GM18519 (cell line): ENCODE results near the gene TRAP1.
A peak's percentile ranks its signal among the peaks of the same experiment; 100 is the strongest.

Source experiments
- ATAC-seq: cut with Tn5 transposase; IDR thresholded peaks from one replicate; pipeline ENCODE4 v1.9.1; 2021; ENCODE audit warnings: mild to moderate bottlenecking, moderate library complexity; ENCODE audit not compliant: unreplicated experiment, low FRiP score

Gene TRAP1

DNA sequence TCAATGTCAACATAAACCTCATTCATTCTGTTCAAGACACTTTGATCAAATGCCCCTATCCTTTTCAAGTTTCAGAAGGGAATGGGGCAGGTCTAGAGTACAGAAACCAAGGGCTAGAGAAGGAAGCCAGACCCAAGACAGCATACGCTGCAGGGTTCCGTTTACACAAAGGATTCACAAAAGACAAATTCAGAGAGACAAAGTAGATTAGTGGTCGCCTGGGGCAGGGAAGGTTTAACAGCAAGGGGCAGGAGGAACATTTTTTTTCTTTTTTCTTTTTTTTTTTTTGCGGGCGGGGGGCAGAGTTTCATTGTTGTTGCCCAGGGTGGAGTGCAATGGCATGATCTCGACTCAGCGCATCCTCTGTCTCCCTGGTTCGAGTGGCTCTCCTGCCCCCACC lies 19.9 kb upstream of the TRAP1 start:
- ATAC-seq = no peak

DNA sequence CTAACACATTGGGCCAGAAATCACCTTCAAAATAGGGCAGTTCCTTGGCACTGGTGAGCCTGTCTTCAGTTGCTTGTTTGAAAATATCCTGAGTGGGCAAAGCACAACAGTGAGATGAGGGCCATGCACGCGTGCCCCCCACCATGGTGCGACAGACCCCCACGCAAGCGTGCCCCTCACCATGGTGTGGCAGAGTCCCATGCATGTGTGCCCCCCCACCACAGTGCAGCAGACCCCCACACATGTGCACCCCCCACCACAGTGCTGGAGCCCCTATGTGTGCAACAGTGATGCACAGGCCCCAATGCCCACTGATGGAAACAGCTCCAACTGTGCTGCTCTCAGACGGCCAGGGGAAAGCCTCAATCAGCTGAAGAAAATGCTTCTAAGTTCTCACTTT lies 18.8 kb upstream of the TRAP1 start:
- ATAC-seq = no peak

DNA sequence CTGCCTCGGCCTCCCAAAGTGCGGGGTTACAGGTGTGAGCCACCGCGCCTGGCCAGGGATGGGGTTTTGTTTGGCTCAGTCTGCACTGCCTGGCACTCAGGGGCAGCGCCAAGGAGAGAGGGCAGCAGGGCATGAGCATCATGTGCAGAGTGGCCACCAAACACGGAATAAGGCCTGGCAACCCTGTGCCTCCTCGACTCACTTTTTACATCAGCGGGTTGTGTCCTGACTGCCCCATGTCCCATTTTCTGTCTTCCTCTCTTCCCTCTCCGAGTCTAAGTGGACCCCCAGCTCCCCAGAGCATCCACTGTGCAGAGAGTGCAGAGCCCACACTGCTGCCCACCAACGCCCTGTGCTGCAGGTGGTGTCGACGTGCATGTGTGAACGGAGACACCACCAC lies 18.2 kb upstream of the TRAP1 start:
- ATAC-seq = no peak

DNA sequence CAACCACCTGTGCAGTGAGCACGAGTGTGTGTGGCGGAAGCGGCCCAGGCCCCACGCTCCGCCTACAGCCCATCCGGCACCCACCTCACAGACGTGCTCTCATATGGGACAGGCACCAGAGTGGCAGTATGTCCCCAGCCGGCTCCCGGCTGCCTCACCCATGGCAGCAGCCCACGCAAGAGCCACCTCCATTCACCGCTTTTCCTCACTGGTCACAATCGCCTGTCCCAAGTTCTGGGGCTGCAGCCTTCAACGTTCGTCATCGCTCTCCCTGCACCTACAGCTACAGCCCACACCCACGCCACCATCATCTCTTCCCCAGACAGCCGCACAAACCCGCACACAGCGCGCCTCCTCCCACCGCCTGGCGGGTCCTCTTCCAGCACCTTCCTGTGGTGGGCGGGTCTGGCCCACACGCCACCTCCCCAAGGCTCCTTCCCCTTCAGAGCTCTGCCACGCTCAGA lies 17.5 kb upstream of the TRAP1 start:
- ATAC-seq = no peak

DNA sequence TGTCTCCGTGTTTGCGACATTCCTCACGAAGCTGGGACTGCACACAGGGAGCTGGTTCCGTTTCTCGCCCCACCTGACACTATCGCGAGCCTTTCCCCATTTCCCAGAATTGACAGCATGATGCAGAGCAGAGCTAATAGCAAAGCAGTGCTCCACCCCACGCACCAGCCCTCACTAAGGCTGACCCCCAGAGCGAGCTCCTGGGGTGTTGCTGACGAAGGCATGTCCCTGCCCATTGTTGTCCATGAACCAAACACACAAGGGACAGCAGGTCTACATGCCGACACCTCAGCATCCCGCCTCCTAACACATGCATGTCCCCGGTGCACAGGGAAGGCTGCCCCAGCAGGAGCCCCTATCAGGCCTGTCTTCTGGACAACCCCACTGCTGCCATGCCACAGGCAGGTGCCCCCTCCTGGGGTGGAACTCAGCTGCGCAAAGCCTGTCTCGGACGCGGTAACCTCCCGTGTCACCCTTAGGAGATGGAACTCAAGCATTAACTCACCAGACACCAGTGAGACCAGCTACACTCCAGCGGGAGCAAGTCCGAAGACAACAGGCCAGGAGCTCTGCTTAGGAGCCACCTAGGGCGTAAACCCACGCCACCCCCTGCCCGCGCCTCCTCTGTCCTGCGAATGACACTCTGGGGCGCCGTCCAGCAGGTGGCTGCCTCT lies 16.9 kb upstream of the TRAP1 start:
- ATAC-seq = no peak

DNA sequence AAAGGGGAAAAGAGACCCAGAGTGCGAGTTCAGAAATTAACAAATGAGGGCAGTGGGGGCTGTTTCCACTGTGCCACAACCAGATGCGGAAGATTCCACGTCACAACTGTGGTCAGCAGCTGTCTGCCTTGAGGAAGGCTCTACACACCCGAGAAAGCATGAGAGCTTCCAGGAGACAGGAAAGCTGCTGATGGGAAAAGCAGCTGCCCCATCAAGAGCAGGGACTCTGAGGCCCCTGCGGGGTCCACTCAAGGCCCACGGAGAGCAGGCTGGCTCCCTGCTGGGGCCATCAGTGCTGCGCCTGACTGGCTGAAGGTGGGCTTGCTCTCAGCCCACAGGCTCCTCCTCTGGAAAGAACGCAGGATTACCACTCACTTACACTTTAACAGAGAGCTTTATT lies 14.8 kb upstream of the TRAP1 start:
- ATAC-seq = no peak

DNA sequence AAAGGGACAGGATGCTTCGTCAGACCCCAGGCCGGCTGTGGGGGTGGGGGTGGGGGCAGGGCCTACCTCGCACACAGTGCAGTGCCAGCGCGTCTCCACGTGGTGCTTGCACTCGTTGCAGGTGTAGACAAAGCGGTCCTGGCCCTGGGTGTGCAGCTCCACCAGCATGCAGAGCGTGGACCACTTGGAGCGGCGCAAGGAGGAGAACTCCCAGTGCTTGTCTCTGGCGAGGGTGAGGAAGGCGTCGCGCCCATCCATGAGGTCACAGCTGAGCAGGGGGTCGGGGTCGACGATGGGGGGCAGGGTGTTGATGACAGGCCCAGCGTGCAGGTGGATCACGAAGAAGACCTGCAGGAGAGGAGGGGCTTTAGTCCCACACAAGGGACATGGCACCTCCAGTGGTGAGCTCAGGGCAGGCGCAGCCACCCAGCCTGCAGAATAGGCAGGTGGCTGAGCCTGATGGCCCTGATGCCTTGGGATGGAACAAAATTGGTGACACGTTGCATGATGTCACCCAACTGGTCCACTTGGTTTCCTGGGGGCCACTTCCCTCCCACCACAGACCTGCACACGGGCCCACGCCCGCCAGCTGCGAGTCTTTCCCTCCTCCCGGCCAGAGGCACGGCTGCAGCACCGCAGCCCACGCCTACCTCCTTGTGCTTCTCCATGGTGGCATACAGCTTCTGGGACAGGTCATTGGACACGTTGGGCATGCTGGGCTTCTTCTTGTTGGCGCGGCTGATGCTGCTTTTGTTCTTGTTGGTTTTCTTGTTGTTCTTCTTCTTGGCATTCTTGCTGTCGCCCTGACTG lies 14.0 kb upstream of the TRAP1 start:
- ATAC-seq = no peak

DNA sequence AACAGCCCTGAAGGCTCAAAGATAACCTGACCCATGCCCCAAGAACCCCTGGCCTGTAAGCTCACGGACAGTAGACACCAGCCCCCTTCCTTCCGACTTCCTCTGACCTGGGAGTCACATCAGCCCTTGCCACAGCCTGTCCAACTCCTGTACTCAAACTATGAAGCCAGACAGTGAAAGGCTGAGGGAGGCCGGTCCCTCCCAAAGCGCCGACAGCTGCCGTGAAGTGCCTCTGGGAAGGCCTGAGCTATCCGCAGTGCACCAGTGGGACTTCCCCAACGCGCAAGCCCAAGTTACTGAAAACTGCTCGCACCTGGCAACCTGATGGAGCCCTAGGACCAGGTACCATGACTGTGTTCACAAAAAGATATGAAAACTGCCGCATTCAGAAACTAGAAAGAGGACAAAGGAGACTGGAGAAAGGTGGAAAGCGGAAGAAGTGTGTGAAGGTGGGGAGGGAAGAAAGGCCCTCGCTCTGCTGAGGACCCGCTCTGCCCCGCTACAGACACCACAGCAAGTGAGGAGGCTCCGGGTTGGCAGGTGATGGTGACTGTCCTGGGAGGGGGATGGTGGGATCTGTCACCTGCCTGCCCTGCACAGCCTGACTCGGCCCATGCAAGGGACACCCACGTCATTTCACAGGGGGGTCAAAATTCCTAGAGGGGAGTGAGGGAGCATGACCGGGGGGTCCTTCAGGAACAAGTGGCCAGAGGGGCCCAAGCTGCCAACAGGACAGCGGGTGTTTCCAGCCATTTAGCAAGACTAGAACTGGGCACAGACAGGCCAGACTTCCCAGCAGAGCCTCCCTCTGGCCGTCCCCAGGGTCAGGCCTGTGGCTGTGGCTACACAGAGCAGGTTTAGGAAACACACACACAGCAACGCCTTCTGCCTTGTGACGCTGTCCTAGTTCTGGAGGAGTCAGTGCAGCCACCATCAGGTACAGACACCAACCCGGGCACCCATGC lies 13.1 kb upstream of the TRAP1 start:
- ATAC-seq = no peak

DNA sequence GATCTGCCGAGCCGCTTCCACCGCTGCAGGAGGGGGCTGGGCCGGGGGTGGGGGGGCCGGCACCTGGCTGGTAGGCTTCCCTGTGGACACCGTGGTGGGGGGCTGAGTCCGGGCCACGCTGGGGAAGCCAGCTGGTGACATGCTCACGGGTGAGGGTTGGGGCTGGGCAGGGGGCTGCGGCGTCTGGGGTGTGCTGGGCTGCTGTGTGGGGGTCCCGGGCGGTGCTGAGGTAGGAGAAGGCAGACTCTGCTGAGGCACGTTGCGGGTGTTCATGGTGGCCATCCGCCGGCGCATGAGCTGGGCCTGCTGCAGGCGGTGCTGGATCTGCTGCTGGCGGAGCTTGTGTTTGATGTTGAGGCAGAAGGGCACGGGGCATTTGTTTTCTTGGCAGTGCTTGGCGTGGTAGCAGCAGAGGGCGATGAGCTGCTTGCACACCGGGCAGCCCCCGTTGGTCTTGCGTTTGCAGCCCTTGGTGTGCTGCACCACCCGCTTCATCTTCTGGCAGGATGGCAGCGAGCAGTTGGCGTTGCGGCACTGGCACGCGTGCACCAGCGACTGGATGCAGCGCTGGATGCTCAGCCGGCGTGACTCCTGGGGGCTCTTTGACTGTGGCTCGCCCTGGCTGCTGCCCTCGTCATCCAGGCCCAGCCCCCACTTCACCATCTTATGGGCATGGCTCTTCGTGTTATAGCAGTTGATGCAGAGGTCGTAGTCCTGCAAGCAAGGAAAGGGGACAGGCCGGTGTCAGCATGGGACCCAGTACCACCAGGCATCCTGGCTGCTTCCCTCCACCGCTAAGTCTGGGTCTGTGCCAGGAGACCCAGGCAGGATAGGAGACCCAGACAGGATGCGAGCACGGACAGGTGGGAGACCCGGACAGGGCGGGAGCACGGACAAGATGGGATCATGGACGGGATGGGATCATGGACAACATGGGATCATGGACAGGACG lies 12.1 kb upstream of the TRAP1 start:
- ATAC-seq = no peak

DNA sequence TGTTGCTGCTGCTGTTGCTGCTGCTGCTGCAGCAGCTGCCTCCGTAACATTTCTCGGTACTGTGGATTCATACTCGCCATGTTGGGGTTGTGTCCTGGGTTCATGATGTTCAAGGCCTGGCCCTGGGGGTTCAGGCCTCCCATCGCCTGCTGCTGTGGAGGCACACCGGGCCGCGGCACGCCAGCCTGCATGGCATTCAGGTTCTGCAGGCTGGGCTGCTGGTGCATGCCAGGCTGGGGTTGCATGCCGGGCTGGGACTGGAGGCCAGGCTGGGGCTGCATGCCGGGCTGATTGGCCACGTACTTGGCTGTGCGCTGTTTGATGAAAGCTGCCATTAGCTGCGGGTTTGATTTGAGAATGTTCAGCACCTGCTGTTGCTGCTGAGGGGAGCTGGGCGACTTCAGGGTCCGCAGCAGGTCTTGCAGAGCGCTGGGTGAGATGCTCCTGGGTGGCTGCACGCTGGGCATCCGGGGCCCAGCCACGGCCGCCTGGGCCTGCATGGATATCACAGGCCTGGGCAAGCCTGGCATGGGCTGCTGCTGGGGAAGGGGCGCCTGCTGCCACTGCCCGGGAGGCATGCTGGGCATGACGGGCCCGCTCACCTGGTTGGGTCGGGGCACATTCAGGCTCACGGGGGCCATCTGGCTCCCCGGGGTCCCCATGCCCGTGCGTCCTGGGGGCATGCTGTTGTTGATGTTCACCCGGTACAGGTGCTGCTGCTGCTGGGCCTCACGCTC lies 11.3 kb upstream of the TRAP1 start:
- ATAC-seq = no peak

DNA sequence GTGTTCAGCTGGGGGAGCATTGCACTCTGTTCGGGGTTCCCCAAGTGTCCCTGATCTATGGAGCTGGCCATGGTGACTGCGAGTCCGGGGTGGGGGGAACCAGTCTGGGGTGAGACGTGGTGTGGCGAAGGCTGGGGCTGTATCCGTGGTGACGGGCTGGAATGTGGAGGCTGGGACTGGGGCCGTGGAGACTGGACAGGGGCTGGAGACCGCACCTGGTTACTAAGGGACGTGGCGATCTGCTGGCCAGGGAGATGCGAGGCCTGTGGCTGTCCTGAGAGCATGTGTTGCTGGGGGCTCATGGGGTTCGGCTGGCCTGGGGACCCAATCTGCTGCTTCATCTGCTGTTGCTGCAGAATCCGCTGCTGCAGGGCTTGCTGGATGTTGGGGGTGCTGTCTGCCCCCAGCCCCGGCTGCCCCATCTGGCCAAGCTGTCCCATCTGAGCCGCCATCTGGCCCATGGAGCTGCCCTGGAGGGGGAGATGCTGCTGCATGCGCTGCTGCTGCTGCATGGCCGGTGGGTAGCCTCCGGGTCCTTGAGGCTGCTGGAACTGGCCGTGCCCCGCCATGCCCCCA lies 10.6 kb upstream of the TRAP1 start:
- ATAC-seq = no peak

DNA sequence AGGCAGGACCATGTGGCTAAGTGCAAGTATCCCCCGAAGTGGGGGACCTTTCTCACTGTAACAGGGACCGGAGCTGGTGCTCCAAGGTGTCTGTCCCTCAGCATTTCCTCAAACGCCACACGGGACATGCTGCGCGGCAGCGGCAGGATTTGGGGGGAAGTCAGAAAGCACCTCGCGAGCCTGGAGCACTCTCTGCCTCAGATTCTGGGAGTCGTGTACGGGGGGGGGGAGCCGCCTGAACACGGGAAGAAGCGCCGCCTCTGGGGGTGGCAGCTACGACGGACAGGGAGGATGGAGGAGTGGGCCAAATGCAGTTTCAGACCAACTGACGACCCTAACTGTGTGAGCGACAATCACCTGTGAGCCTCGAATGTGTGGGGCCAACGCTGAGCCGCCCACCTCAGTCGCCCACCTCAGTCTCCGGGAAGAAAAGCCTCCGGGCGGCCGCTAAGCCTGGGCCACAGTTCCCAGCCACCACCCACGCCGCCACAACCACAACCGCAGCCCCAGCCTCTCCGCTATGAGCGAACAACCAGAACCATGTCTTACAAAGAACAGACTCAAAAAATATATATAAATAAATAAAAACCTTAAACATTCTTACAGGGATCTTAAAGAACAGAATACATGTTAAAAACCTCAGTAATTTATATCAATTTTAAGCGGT lies 8.8 kb upstream of the TRAP1 start:
- no peak for ATAC-seq

DNA sequence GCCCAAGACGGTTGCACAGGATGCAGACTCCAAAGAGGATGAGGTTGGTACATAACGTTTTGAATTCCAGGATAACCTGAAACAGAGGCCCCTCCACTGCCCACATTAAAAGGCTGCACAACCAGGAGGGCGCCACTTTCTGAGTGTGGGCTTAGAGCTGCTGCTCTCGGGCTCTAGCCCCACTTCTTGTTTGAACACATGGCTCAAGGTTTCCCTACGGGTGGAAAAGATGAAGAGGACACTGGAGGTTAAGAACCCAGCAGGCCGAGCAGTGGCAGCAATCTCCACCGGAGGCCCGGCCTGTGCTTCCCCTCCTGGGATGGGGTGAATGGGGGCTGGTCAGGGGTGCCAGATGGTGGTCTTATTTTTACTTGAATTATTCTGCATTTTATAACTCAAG lies 8.0 kb upstream of the TRAP1 start:
- no peak for ATAC-seq

DNA sequence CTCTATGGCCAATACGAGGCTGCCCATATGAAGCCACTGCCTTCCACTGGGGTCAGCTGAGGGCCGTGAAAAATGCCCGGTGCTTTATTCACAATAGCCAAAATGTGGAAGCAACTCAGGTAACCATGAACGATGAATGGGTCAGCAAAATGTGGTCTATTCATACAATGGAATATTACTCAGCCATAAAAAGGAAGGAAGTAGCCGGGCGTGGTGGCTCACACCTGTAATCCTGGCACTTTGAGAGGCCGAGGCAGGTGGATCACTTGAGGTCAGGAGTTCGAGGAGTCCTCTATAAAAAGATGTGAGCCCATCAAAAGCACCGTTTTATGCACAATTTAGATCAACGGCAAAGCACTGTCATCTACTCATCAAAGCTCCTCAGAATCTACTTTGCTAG lies 5.2 kb upstream of the TRAP1 start:
- no peak for ATAC-seq

DNA sequence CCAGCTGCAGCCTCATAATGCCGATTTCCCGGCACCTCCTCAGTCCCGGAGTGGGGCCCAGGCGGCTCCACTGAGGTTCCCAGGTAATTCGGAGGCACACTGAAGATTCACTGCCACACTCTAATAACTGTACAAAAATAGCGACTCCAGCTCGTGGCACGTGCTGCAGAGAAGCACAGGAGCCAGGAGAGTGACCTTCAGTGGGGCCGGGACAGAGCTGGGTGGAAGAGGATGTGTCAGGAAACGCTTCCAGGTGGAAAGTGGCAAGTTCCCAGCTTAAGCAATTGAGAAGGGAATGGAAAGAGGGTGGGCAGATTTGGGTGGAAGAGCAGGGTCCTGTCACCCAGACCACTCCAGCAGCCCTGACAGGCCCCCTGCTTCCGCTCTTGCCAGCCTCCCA lies 3.1 kb upstream of the TRAP1 start:
- ATAC-seq = no peak

DNA sequence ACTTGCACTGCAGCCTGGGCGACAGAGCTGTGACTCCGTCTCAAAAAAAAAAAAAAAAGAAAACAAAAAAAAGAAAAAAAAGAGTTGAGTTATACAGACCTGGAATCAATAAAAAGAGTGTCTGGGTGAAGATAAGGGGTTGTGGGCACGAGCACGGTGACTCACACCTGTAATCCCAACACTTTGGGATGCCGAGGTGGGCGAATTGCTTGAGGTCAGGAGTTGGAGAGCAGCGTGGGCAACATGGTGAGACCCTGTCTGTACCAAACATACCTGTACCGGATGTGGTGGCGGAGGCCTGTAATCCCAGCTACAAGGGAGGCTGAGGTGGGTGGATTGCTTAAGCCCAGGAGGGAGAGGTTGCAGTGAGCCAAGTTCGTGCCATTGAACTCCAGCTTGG lies 1.3 kb upstream of the TRAP1 start:
- ATAC-seq = no peak

DNA sequence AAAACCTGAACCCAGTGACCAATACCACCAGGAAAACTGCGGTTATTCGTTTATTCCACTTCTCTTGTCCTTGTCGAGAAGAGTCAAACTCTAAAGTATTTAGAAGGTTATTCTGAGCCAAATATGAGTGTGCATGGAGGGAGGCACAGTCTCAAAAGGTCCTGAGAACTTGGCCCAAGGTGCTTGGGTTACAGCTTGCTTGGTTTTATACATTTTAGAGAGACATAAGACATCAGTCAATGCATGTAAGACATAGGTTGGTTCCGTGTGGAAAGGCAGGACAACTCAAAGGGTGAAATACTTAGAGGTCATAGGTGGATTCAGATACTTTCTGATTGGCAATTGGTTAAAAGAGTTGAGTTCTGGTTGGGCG lies 681 bp upstream of the TRAP1 start:
- ATAC-seq = no peak

DNA sequence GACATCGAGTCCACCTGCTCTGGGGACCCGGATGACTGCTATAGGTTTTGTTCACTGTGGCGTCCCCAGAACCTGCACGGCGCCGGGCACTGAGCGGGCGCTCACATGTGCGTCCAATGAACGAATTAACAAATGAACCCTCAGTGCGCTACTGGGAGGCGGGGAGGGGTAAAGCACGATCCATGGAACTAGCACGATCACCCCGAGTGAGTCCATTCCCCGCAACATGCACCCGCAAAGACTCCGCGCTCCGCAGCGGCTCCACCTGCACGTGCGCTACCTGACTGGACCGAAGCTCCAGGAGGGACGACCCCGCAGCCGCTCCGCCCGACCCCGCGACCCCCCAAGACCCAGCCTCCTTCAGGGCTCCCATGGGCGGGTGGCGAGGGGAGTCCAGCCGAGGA lies 491 bp downstream of the TRAP1 start:
- ATAC-seq = peak; percentile 13
